Skin epidermis (tissue), 12 donors: ENCODE data around the gene EFNB3.

Experiments used
- H3K27ac ChIP-seq, 21 experiments: fragments of 200-600 bp; sonication (generic) in 11 of 21; one replicate each; pipeline ENCODE4 v1.5.0; 2020; ENCODE audit warnings: mild to moderate bottlenecking in 3 of 21, inconsistent platforms in 2 of 21, moderate library complexity in 2 of 21
- H3K4me3 ChIP-seq, 7 experiments: fragments of 200-600 bp; sonication (generic) in 2 of 7; one replicate each; pipeline ENCODE4 v1.5.0; 2020; ENCODE audit warnings: inconsistent platforms in 2 of 7, mild to moderate bottlenecking in 2 of 7, moderate library complexity in 1 of 7

Gene EFNB3

DNA sequence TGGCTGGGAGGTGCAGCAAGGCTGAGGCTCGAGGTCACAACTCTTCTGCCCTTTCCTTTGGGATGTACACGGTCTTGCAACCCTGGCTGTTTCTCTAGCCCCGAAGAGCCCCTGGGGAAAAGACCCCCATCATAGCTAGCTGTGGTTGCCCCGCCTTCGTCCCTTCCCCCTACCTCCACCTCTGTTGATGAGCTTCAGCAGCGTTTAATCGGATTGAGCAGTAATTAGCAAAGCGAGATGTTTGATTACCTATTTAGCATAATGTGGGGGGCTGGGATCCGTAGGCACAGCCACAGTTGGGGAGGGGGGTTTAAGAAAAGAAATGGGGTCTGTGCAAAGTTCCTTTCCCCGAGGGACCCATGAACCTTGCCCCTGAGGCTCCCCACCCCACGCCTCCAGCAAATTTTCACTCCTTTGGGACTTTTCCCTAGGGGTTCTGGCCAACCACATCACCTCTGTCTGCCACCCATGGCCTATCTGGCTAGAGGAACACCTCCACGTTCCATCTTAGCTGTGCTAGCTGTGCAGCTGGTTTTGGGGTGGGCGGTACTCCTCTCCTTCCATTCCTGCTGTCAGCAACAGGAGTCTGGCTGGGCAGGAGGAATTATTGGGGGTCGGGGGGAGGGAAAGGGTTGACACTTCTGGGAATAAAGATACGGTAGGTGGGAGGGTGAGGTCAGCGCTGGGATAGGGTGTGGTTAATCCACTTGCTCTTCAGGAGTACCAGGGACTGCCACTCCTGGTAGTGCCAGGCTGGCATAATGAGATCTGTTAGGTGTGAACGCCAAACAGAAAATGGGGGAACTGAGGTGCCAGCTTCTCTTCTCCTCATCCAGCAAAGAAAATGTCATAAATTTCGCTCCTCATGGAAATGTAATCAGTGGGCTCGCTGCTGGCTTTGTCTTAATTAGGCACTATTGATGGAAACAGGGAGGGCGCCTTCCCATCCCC, 11.2 kb downstream of the EFNB3 start:
- peak overlapping the region; percentile 39 to 47 (median 44) for H3K4me3 ChIP-seq
- H3K27ac ChIP-seq: peak overlapping the region in 2 of 21 experiments; percentile 51 to 67

DNA sequence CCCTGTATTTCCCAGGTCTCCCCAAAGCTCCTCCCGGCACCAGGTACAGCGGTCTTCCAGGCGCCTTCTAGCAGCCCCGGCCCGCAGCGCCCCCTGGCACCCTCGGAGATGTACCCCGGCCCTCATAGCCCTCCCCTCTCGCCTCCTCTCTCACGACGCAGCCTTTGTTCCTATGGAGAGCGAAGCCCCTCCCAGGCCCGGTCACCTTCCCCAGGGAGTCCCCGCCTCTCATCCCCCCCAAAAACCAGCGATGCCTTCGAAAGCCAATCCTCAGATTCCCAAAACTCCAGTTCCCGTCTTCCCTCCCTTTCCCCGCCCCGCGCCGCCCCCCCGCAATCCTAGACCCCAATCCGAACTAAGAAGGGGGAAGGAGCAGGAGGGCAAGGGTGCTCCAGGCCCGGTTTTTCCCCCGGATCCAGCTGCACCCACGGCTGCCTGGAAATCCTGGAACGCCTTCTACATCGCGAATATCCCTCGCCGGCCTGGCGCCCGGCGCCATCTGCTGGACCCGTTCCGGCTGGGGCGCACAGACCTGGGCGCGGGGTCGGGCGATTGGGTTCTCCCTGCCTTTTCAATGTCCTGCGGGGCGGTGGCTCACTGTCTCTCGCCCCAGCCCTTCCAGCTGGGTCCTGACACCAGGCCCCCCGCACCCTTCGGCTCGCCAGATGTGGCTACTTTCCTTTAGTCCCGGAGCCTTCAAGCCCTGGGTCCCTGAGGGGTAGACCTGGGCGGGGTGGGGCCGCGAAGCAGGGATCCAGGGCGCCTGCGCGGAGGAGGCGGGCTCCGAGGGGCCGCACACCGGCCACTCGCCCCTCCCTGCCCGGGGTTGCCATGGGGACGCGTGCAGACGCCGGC, 12.1 kb downstream of the EFNB3 start, which contains the start of gene DNAH2:
TSS of gene DNAH2 (plus strand) at position 844 of the 855 bp plus-strand sequence. CDS start 1,991 bp downstream, outside the sequence.
- peak within 1 kb of the TSS in 14 of 21 experiments; percentile 0 to 67 (median 32) for H3K27ac ChIP-seq

DNA sequence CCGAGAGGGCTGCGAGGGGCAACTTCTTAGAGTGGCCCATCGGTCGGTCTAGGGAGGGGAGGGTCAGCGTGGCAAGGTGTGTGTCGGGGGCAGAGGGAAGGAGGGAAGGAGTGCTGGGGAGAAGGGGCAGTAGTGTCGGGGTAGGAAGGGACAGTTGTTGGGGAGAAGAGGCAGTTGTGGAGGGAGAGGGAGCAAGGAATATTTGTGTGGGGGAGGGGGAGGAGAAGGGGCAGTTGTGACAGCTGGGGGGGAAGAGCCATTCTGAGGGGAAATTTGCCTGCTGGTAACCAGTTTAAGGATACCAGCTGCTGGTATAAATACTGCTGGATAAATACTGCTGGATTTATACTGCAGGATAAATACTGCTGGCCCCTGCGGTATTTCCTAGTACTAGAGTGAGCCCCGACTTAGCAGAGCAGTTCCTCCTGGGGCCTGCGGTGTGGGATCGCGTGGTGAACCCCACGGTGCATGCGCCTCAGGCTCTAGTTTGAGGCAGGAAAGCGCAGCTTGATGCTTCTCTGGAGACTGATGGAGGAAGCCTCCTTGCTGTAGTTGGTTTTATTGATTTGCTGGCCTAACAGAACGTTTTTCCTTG, 12.9 kb downstream of the EFNB3 start:
- peak overlapping the region in 8 of 21 experiments; percentile 0 to 65 (median 26) for H3K27ac ChIP-seq

More for the DNA sequence above, 12.1 kb downstream of the EFNB3 start, which contains the start of gene DNAH2:
- peak within 1 kb of the TSS; percentile 39 to 47 (median 44) for H3K4me3 ChIP-seq

DNA sequence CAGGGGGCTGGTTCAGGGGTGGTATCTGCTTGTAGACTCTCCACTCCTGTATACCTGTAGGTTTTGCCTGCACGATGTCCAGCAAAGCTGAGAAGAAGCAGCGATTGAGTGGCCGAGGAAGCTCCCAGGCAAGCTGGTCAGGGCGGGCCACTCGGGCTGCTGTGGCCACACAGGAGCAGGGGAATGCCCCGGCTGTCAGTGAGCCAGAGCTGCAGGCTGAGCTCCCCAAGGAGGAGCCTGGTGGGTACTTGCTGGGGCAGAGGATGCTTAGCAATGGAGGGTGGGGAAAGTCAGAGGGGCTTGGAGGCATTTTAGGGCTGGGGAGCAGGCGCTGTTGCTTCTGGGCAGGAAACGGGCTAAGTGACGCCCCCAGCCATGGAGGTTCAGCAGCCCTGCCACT, 14.7 kb downstream of the EFNB3 start:
- Histone ChIP-seq H3K4me3 (no peak overlapping the region), H3K27ac (no peak overlapping the region)

More for the DNA sequence above, 12.9 kb downstream of the EFNB3 start:
- H3K4me3 ChIP-seq: peak overlapping the region; percentile 39 to 47 (median 44)

GRCh38 chr17:7720125-7720524, 15.1 kb downstream of the EFNB3 start:
- H3K27ac ChIP-seq: no peak overlapping the region

GRCh38 chr17:7721612-7722011, 16.6 kb downstream of the EFNB3 start:
- no peak overlapping the region for H3K27ac ChIP-seq
- no peak overlapping the region for H3K4me3 ChIP-seq

More at GRCh38 chr17:7720125-7720524, 15.1 kb downstream of the EFNB3 start:
- H3K4me3 ChIP-seq: no peak overlapping the region

DNA sequence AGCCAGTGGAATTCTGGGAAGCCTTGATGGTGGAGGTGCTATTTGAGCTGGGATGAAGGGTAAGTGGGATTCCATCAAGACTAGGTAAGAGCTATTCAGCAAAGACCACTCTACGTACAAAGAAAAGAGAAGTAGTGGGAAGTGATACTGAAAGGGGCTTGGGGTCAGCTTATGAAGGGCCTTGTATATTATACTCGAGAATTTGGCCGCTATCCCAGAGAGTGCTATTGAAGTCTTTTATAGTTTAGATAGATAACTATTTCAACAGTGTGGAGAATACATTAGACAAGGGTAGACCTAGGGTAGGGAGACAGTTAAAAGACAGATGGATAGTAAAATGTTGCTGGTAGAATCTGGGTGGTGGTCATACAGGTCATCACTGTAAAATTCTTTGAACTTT, 22.9 kb downstream of the EFNB3 start:
- Histone ChIP-seq H3K27ac (no peak overlapping the region), H3K4me3 (no peak overlapping the region)

DNA sequence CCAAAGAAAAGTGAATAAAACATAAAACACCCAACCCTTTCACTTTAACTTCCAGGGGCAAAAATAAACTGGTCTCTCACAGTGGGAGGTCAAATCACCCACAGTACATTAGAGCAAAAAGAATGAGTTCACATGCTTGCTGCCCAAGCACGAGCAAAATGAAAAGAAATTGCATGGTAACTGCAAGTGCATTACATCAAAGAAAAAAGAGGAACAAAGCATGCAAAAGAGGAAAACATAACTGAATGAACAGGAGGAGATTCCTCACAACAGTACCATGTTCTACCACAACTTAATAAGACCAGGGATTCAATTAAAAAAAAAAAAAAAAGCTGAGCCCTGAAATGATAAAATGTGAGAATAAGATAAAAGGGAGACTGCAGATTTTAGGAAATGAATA, 24.8 kb downstream of the EFNB3 start:
- Histone ChIP-seq H3K4me3 (no peak overlapping the region), H3K27ac (no peak overlapping the region)

GRCh38 chr17:7732981-7733539, 28.1 kb downstream of the EFNB3 start:
- no peak overlapping the region for H3K4me3 ChIP-seq
- no peak overlapping the region for H3K27ac ChIP-seq

GRCh38 chr17:7737601-7738000, 32.6 kb downstream of the EFNB3 start:
- no peak overlapping the region for H3K27ac ChIP-seq
- H3K4me3 ChIP-seq: no peak overlapping the region

GRCh38 chr17:7739746-7740145, 34.7 kb downstream of the EFNB3 start:
- no peak overlapping the region for H3K27ac ChIP-seq
- H3K4me3 ChIP-seq: no peak overlapping the region

DNA sequence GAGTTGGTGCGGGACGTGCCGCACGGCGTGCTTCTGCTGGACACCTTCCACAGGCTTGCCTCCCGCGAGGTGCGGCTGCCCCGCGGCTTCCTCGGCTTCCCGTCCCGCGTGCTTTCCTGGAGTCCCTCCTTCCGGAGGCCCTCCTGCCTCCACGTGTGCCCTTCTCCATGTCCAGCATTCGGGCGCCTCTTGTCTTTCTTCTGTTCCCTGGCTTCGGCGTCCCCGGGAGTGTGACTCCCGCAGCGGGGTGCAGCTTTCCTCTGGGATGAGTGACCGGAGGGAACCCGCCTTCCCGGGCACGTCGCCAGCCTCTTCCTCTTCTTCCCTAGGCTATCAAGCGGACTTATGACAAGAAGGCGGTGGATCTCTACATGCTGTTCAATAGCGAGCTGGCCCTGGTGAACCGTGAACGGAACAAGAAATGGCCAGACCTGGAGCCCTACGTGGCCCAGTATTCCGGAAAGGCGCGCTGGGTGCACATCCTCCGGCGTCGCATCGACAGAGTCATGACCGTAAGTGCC, 35.5 kb downstream of the EFNB3 start:
- H3K27ac ChIP-seq: no peak overlapping the region
- peak overlapping the region in 3 of 7 experiments; percentile 5 to 24 (median 9) for H3K4me3 ChIP-seq

- H3K27ac ChIP-seq: no peak overlapping the region
- H3K4me3 ChIP-seq: no peak overlapping the region
Observed at GRCh38 chr17:7742729-7743128, 37.7 kb downstream of the EFNB3 start.

DNA sequence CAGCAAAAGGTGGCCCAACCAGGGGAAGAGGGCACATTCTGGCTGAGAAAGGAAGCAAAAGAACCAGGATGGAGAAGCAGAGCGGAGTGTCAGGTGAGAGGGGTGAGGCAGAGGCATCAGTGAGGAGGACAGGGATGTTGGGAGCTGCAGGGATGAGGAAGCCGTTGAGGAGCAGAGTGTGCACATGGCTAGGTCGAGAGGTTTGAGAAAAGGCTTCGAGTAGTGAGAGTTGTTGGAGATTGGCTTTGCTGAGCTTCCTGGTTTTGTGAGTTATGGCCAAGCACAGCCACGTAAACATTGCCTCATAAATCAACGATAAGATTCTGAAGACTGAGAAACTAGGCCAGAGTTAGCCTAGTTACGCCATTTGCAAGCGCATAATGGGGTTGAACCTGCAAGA, 39.4 kb downstream of the EFNB3 start:
- H3K27ac ChIP-seq: no peak overlapping the region

GRCh38 chr17:7745748-7746470, 40.9 kb downstream of the EFNB3 start:
- Histone ChIP-seq H3K4me3 (no peak overlapping the region), H3K27ac (no peak overlapping the region)

More for the DNA sequence above, 39.4 kb downstream of the EFNB3 start:
- H3K4me3 ChIP-seq: no peak overlapping the region

DNA sequence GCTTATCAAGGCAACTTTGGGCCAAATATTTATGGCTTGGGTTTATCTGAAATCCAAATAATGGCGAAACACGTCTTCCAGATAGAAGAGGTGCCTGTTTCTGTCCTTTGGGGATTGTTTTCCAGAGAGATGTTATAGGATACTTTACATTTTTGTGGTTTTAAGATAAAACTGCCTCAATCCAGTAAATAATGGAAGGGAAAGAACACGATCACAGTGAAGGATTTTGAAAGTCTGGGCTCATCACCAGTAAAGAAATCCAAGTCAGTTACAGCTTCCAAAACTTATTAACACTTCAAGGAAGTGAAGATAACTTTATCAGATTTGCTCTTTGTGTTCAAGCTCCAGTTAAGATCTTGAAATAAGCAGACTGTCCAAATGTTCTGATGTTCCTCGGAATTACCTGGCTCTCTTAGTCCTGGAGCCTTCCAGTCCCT, 42.7 kb downstream of the EFNB3 start:
- H3K27ac ChIP-seq: peak overlapping the region in 1 of 21 experiments; percentile 10
- H3K4me3 ChIP-seq: no peak overlapping the region

DNA sequence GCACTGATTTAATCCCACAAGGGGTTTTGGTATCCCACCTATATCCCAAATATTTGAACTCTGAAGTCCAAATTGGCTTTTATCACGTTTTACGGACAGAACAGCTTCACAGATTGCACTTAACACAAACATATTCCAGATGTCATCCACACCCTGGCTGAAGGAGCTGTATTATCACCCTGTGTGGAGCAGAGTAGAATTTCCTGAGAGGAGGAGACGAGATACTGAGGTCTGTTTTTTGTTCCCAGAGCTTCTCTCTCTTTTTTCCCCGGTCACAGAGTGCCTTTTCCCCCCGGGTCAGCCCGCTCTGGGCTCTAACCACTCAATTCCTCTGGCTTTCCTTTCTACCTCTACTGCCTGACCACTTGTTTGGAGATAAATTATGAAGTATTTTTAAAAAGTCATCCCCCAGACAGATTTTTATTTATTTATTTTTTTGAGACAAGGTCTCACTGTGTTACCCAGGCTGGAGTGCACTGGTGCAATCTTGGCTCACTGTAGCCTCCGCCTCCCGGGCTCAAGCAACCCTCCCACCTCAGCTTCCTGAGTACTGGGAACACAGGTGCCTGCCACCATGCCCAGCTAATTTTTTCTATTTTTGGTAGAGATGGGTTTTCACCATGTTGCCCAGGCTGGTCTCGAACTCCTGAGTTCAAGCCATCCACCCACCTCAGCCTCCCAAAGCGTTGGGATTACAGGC, 43.2 kb downstream of the EFNB3 start:
- Histone ChIP-seq H3K27ac (peak overlapping the region in 1 of 21 experiments; percentile 10), H3K4me3 (no peak overlapping the region)

DNA sequence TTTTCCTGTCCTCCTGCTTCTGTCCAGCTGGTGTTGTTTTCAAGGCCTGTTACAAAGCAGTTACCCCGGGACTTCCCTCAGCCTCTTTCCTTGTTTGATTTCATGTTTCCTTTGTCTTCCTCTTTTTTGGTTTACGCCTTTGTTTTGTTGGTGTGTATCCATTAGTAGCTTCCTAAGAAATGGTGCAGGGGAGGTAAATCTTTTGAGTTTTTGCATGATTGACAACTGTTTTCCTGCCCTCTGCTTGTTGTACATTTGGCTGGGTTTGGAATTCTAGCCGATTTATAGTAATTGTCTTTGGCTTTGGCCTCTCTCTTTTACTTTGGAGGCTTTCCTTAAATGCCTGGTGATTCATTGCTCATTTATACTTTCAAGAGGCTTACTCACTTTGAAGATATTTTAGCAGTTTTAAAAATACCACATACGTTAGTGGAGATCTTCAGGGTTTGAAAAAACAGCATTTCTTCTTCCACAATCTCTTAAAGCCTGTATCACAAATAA, 45.4 kb downstream of the EFNB3 start:
- Histone ChIP-seq H3K27ac (peak overlapping the region in 1 of 21 experiments; percentile 35), H3K4me3 (no peak overlapping the region)
